Vagina (tissue), 2 donors: ENCODE measurements around the gene ADAM23.

Experiments used
- POLR2A ChIP-seq, 2 donors: fragments of 450-650 bp; IDR thresholded peaks; one replicate each; pipeline ENCODE4 v1.6.1; 2017; ENCODE audit warnings: antibody characterized with exemption in 2 of 2, mild to moderate bottlenecking in 2 of 2, moderate library complexity in 2 of 2
- TF ChIP-seq, protein P1 (sequence below), 3 experiments: fragments of 450-650 bp in 2 of 3; fragments of 200-600 bp in 1 of 3; sonication (generic) in 1 of 3; IDR thresholded peaks; one replicate each; pipeline ENCODE4 v1.5.1; 2017 to 2019; ENCODE audit warnings: antibody characterized with exemption in 3 of 3, mild to moderate bottlenecking in 2 of 3, moderate library complexity in 2 of 3

DNA sequence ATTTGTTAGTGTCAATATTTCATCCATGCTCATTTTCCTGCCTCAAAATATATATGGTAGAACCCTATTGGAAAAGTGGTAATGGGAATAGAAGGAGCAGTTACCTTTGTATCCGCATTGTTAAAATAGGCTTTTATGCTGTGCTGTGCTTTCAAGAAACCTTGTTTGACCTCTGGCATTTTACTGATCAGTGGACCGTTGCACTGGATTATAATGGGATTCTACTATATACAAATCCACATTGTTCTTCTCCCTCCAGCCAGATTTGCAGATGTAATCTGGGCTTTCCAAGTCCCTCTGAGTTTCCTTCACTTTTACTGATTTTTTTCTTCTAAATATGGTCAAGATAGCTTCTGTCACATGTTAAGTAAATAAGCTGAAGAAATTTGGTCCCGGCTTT is 175.7 kb downstream of the ADAM23 start:
- no peak for TF ChIP-seq POLR2A (IDR thresholded peaks at IDR 0.05)
- TF ChIP-seq, protein P1, sequence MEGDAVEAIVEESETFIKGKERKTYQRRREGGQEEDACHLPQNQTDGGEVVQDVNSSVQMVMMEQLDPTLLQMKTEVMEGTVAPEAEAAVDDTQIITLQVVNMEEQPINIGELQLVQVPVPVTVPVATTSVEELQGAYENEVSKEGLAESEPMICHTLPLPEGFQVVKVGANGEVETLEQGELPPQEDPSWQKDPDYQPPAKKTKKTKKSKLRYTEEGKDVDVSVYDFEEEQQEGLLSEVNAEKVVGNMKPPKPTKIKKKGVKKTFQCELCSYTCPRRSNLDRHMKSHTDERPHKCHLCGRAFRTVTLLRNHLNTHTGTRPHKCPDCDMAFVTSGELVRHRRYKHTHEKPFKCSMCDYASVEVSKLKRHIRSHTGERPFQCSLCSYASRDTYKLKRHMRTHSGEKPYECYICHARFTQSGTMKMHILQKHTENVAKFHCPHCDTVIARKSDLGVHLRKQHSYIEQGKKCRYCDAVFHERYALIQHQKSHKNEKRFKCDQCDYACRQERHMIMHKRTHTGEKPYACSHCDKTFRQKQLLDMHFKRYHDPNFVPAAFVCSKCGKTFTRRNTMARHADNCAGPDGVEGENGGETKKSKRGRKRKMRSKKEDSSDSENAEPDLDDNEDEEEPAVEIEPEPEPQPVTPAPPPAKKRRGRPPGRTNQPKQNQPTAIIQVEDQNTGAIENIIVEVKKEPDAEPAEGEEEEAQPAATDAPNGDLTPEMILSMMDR (IDR thresholded peaks at IDR 0.05): no peak
